Measurements from ENCODE around the gene LCLAT1. TPM values are rescaled to one million over a fixed set of nuclear protein-coding genes. Genes with fewer than 3 reads are reported as not detected.
"Not testable (repeated sequence)": the region's sequence is repeated elsewhere in the genome, so short reads cannot be mapped to it uniquely, and the experiment has no call there.

LCLAT1 gene
- total RNA-seq, 1 experiment from 2014 or later, result 21.7 TPM

- H3K9me2 ChIP-seq (replicated peaks; ENCODE audit: insufficient read depth, low read length), result no peaks in the 10 kb centered on the region
- no peaks in the 10 kb centered on the region for H4K20me1 ChIP-seq (ENCODE audit: insufficient read depth, low read depth, low read length)
- H3K27me3 ChIP-seq (ENCODE audit: low read length), result no peaks in the 10 kb centered on the region
- peak; percentile 43 for DNase-seq
- no peak overlapping the region for H3K27ac ChIP-seq (ENCODE audit: low read length)
- no peak overlapping the region for H3K4me2 ChIP-seq (ENCODE audit: low read depth, low read length, poor library complexity, severe bottlenecking)
- H3K4me3 ChIP-seq (ENCODE audit: low read length), result no peak overlapping the region
- no peak overlapping the region for H3K9ac ChIP-seq (ENCODE audit: low read length)
- H3K79me2 ChIP-seq (ENCODE audit: low read length), result peaks cover 93% of the 10 kb centered on the region
- peaks cover 13% of the 10 kb centered on the region for H3K4me1 ChIP-seq (ENCODE audit: low read length)
- H3K36me3 ChIP-seq (ENCODE audit: insufficient read depth, low read length), result 0 out of 2 replicates have a peak, but pooled peaks cover 7% of the 10 kb centered on the region
- H2AFZ ChIP-seq (ENCODE audit: low read length), result no peak overlapping the region
- peaks cover 9% of the 10 kb centered on the region; the same call in 1 of the 2 replicates for H3K9me3 ChIP-seq (ENCODE audit: low read length)
Observed at GRCh38 chr2:30503695-30504052, 56.6 kb downstream of the LCLAT1 start.

- Histone ChIP-seq H3K27me3 (ENCODE audit: low read length) (no peaks in the 10 kb centered on the region), H3K4me3 (ENCODE audit: low read length) (no peak overlapping the region), H3K9me3 (ENCODE audit: low read length) (peaks cover 6% of the 10 kb centered on the region; the same call in 1 of the 2 replicates), H3K36me3 (ENCODE audit: insufficient read depth, low read length) (0 out of 2 replicates have a peak, but pooled peaks cover 7% of the 10 kb centered on the region), H3K9ac (ENCODE audit: low read length) (no peak overlapping the region), H3K4me1 (ENCODE audit: low read length) (peaks cover 21% of the 10 kb centered on the region), H2AFZ (ENCODE audit: low read length) (no peak overlapping the region), H3K27ac (ENCODE audit: low read length) (no peak overlapping the region), H4K20me1 (ENCODE audit: insufficient read depth, low read depth, low read length) (no peaks in the 10 kb centered on the region), H3K9me2 (replicated peaks; ENCODE audit: insufficient read depth, low read length) (no peaks in the 10 kb centered on the region), H3K4me2 (ENCODE audit: low read depth, low read length, poor library complexity, severe bottlenecking) (no peak overlapping the region), H3K79me2 (ENCODE audit: low read length) (peaks cover 94% of the 10 kb centered on the region)
- DNase-seq, result no peak
Observed at GRCh38 chr2:30504731-30505130, 57.7 kb downstream of the LCLAT1 start.

- Histone ChIP-seq H3K9ac (ENCODE audit: low read length) (no peak overlapping the region), H3K27ac (ENCODE audit: low read length) (no peak overlapping the region), H4K20me1 (ENCODE audit: insufficient read depth, low read depth, low read length) (no peaks in the 10 kb centered on the region), H3K36me3 (ENCODE audit: insufficient read depth, low read length) (0 out of 2 replicates have a peak, but pooled peaks cover 2% of the 10 kb centered on the region), H3K4me2 (ENCODE audit: low read depth, low read length, poor library complexity, severe bottlenecking) (no peak overlapping the region), H3K9me3 (ENCODE audit: low read length) (peaks cover under 1% of the 10 kb centered on the region; the same call in 1 of the 2 replicates), H2AFZ (ENCODE audit: low read length) (no peak overlapping the region), H3K9me2 (replicated peaks; ENCODE audit: insufficient read depth, low read length) (no peaks in the 10 kb centered on the region), H3K27me3 (ENCODE audit: low read length) (no peaks in the 10 kb centered on the region), H3K4me1 (ENCODE audit: low read length) (peaks cover 22% of the 10 kb centered on the region), H3K4me3 (ENCODE audit: low read length) (no peak overlapping the region), H3K79me2 (ENCODE audit: low read length) (peaks cover 94% of the 10 kb centered on the region)
- no peak for DNase-seq
Observed at GRCh38 chr2:30505500-30506180, 58.6 kb downstream of the LCLAT1 start.

GRCh38 chr2:30507460-30507859 is 60.4 kb downstream of the LCLAT1 start:
- H4K20me1 ChIP-seq (ENCODE audit: insufficient read depth, low read depth, low read length); DNase-seq; H3K9me2 ChIP-seq (replicated peaks; ENCODE audit: insufficient read depth, low read length); H3K4me2 ChIP-seq (ENCODE audit: low read depth, low read length, poor library complexity, severe bottlenecking); H3K4me3 ChIP-seq (ENCODE audit: low read length); H3K27me3 ChIP-seq (ENCODE audit: low read length); H2AFZ ChIP-seq (ENCODE audit: low read length); H3K36me3 ChIP-seq (ENCODE audit: insufficient read depth, low read length); H3K9ac ChIP-seq (ENCODE audit: low read length); H3K9me3 ChIP-seq (ENCODE audit: low read length); H3K27ac ChIP-seq (ENCODE audit: low read length): not testable (repeated sequence)
- H3K79me2 ChIP-seq (ENCODE audit: low read length), result peaks cover 95% of the 10 kb centered on the region
- peaks cover 37% of the 10 kb centered on the region for H3K4me1 ChIP-seq (ENCODE audit: low read length)

GRCh38 chr2:30509716-30510115 is 62.7 kb downstream of the LCLAT1 start:
- H3K36me3 ChIP-seq (ENCODE audit: insufficient read depth, low read length), result no peaks in the 10 kb centered on the region
- H3K4me1 ChIP-seq (ENCODE audit: low read length), result peaks cover 23% of the 10 kb centered on the region
- no peak overlapping the region for H3K9ac ChIP-seq (ENCODE audit: low read length)
- no peaks in the 10 kb centered on the region for H3K9me3 ChIP-seq (ENCODE audit: low read length)
- DNase-seq, result no peak
- no peak overlapping the region for H3K4me3 ChIP-seq (ENCODE audit: low read length)
- H3K9me2 ChIP-seq (replicated peaks; ENCODE audit: insufficient read depth, low read length), result no peaks in the 10 kb centered on the region
- no peak overlapping the region for H3K4me2 ChIP-seq (ENCODE audit: low read depth, low read length, poor library complexity, severe bottlenecking)
- H2AFZ ChIP-seq (ENCODE audit: low read length), result no peak overlapping the region
- no peaks in the 10 kb centered on the region for H4K20me1 ChIP-seq (ENCODE audit: insufficient read depth, low read depth, low read length)
- peaks cover 97% of the 10 kb centered on the region for H3K79me2 ChIP-seq (ENCODE audit: low read length)
- H3K27me3 ChIP-seq (ENCODE audit: low read length), result no peaks in the 10 kb centered on the region
- no peak overlapping the region for H3K27ac ChIP-seq (ENCODE audit: low read length)

- Histone ChIP-seq H3K9ac (ENCODE audit: low read length) (no peak overlapping the region), H3K9me2 (replicated peaks; ENCODE audit: insufficient read depth, low read length) (no peaks in the 10 kb centered on the region), H3K4me1 (ENCODE audit: low read length) (peaks cover 23% of the 10 kb centered on the region), H3K9me3 (ENCODE audit: low read length) (0 out of 2 replicates have a peak, but pooled peaks cover 2% of the 10 kb centered on the region), H3K27me3 (ENCODE audit: low read length) (no peaks in the 10 kb centered on the region), H4K20me1 (ENCODE audit: insufficient read depth, low read depth, low read length) (no peaks in the 10 kb centered on the region), H2AFZ (ENCODE audit: low read length) (no peak overlapping the region), H3K4me3 (ENCODE audit: low read length) (no peak overlapping the region), H3K27ac (ENCODE audit: low read length) (no peak overlapping the region), H3K4me2 (ENCODE audit: low read depth, low read length, poor library complexity, severe bottlenecking) (no peak overlapping the region), H3K36me3 (ENCODE audit: insufficient read depth, low read length) (peaks cover 1% of the 10 kb centered on the region; the same call in 1 of the 2 replicates), H3K79me2 (ENCODE audit: low read length) (peaks cover 97% of the 10 kb centered on the region)
- DNase-seq, result no peak
Observed at GRCh38 chr2:30510409-30510808, 63.4 kb downstream of the LCLAT1 start.

- no peaks in the 10 kb centered on the region for H3K9me2 ChIP-seq (replicated peaks; ENCODE audit: insufficient read depth, low read length)
- peaks cover 23% of the 10 kb centered on the region for H3K4me1 ChIP-seq (ENCODE audit: low read length)
- no peaks in the 10 kb centered on the region for H3K27me3 ChIP-seq (ENCODE audit: low read length)
- no peak overlapping the region for H3K27ac ChIP-seq (ENCODE audit: low read length)
- H3K79me2 ChIP-seq (ENCODE audit: low read length), result peaks cover 97% of the 10 kb centered on the region
- no peak overlapping the region for H3K9ac ChIP-seq (ENCODE audit: low read length)
- H3K36me3 ChIP-seq (ENCODE audit: insufficient read depth, low read length), result peaks cover 5% of the 10 kb centered on the region
- peak; percentile 66 for DNase-seq
- H2AFZ ChIP-seq (ENCODE audit: low read length), result no peak overlapping the region
- 0 out of 2 replicates have a peak, but pooled peaks cover 3% of the 10 kb centered on the region for H3K9me3 ChIP-seq (ENCODE audit: low read length)
- no peak overlapping the region for H3K4me3 ChIP-seq (ENCODE audit: low read length)
- no peaks in the 10 kb centered on the region for H4K20me1 ChIP-seq (ENCODE audit: insufficient read depth, low read depth, low read length)
- peak overlapping the region; percentile 14 for H3K4me2 ChIP-seq (ENCODE audit: low read depth, low read length, poor library complexity, severe bottlenecking)
Observed at GRCh38 chr2:30511122-30512083, 64.4 kb downstream of the LCLAT1 start.

Data from Karpas-422 (cell line).